Stimulated activated CD8-positive, alpha-beta memory T cell treated with anti-CD3 and anti-CD28 coated beads, Interleukin-4, amount 100 ng/mL, for 4 hours (primary cell): ENCODE results near the gene CPZ.
"Not testable (repeated sequence)": the region's sequence is repeated elsewhere in the genome, so short reads cannot be mapped to it uniquely, and the experiment has no call there.

Experiments
- DNase-seq, 2 donors: peaks; one replicate each; pipeline ENCODE4 v3.0.0-alpha.2; 2020; ENCODE audit warnings: low read depth in 2 of 2, low spot score in 1 of 2

The CPZ gene

DNA sequence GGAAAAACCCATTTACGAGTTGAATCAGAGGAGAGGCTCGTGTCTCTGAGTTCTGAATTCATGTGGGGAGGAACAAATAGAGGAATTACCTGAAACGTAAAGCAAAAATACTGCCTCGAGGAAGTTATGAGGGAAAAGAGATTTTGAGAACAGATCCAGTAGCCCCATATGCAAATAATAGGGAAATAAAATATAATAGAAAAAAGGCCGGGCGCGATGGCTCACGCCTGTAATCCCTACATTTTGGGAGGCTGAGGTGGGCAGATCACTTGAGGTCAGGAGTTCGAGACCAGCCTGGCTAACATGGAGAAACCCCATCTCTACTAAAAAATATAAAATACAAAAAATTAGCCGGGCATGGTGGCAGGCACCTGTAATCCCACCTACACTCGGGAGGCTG is 42.2 kb downstream of the CPZ start:
- DNase-seq = not testable (repeated sequence)

DNA sequence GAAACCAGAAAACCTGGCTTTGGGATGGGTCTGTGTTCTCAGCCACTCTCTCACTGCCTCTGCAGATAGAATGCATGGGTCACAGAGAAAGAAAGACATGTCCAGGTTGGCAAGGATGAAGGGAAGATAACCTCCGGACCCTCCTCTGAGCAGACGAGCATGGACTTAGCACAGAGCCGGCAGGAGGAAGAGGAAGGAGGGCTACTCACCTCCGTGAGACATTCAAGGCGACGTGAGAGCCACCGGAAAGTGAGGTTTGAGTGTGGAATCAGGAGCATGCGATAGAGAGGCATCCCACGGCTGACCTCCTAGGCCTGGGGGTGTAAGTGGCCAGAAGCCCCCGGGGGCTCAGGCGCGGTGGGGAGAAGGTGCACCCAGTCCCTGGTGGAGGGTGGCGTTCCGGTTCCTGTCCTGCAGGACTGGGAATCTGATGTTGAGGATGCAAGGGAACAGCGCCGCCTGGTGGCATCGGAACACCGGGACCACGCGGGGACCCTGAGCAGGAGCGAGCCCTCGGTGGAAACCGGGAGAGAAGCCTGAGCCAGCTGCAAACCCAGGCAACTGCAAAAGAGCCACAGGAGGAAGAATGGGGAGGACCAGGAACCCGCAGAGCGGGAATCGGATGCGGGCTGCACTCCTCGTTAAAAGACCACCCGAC is 43.5 kb downstream of the CPZ start:
- not testable (repeated sequence) for DNase-seq

DNA sequence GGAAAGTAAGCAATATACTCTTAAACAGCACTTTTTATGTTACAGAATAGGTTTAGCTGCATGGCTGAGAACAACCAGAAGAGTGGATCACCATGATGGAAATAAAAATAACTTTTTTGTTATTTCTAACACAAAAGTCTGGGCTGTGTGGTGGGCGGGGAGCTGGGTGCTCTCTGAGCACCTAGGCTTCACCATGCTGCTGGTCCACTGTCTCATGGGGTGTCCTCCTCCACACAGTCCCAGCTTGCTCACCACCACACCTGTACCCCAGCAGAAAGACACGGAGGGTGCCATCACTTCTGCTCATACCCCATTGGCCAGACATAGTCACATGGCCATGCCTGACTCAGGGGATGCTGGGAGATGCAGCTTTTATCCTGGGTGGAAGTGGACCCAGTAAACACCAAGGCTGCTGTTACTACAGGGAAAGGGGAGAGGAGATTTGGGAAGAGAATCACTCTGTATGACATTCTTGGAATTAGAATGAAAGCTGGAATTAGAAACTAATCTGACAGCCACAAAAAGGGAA is 45.0 kb downstream of the CPZ start:
- DNase-seq = no peak

DNA sequence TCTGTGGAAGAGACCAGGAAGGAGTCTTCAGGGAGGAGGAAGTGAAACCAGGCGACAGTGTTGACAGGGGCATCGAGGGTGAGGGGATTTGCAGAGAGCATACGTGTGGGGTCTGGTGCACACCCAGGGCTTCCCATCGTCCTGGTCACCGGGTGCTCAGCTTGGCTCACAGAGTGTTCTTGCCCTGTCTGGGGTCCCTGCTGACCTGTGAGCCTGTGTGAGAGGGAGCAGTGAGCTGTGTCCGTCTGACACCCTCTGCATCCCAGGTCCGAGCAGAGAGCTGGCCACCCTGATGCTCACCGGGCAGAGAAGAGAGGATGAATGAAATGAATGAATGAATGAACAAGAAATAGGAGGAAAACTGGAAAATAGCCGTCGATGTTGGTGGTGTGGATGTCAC is 46.5 kb downstream of the CPZ start:
- DNase-seq = no peak

DNA sequence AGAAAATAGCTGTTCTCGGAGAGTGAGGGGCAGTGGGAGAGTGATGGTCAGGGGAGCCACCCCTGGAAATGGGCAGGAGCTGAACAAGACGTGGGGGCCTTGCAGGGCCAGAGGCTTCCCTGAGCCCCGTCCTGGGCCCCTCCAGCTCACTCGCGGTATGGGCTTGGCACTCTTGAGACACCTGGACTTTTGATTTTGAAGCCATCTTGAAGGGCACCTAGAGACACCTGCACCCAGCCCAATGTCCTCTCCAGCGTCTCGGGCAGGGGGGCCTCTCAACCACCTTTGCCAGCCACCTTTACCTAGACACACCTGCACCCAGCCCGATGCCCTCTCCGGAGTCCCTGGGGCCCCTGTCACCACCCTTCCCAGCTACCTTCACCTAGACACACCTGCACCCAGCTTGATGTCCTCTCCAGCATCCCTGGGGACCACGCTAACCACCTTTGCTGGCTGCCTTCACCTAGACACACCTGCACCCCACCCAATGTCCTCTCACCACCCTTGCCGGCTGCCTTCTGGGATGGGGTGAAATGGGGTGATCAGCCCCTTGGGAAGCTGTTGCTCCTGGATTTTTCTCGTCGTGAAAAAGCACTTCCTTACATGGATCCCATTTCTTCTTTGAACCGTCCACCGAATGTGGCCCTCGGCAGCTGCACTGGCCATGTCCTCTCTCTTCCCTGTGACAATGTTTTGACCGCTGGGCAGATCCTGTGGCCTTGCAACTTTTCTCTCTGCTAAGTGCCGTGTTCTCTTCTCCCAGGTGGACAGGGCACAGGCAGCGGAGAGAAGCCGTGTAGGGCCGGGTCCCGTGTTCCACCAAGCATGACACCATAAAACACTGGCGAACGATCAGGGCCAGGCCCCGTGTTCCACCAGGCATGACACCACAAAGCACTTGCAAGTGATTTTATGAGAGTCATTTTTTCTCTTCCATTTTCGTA is 47.5 kb downstream of the CPZ start:
- no peak for DNase-seq

DNA sequence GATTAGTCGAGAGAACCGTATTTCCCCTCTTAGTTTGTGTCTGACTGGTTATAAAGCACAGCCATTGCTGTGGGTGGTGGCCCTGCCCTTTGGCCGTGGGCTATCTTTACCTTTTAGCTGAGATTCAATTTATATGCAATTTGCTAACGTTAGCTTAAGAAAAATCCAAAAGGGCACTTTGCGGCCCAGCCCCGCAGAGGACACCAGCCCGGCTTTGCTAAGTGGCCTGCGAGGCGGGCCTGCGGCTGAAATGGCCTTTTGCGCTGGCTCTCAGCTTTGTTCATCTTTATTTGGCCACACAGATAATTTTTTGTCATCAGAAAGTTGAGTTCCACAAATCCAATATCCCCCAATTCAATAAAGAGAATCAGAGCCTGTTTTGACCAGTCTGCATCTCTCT is 48.3 kb downstream of the CPZ start:
- DNase-seq = no peak

DNA sequence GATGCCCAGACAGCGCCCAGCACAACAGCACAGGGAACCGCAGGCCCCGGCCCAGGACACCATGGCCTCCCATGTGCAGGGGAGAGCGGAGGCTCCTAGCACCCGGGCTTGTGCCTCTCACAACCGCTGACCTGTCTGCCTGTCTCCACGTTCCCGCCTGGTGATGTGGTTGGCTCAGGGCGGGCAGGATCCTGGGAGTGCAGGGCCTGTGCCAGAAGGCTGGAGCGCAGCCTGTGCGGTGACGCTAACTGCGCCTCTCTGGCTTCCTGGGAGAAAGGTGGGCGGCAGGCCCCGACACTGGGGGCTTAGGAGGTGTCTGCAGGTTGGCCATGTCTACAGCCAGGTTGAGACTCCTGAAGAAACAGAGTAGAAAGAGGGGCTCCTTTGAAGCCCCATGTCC is 48.7 kb downstream of the CPZ start:
- DNase-seq = no peak

DNA sequence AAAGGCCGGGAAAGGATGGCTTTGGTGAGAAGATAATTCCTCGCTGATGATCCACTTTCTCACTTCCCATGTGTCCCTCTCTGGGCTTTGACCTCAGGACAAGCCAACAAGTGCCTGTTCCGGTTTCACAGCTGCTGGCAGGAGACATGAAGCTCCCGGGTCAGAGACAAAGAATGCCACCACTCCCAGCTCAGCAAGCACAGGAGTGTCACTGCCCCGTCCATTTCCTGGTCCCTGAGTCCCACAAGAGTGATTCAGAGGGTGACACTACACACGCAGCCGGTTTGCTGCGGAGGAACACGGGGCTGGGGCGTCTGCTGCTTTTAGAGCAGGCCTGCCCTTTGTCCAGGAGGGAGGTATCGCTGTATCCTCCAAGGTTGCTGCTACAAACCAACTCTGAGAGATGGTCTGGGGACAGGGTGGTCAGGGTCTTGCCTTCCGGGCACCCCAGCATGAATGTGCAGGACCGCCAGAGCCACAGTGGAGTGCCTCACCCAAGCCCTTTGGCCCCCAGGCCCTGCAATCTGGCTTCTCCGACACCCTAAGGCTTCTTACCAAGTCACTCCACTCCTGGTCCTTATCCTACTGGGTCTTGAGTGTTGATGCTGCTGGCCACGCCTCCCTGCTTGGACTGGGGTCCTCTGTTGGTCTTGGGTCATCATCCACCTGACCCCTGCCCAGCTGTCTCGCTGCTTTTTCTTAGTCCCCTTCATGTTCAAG is 49.5 kb downstream of the CPZ start:
- no peak for DNase-seq

DNA sequence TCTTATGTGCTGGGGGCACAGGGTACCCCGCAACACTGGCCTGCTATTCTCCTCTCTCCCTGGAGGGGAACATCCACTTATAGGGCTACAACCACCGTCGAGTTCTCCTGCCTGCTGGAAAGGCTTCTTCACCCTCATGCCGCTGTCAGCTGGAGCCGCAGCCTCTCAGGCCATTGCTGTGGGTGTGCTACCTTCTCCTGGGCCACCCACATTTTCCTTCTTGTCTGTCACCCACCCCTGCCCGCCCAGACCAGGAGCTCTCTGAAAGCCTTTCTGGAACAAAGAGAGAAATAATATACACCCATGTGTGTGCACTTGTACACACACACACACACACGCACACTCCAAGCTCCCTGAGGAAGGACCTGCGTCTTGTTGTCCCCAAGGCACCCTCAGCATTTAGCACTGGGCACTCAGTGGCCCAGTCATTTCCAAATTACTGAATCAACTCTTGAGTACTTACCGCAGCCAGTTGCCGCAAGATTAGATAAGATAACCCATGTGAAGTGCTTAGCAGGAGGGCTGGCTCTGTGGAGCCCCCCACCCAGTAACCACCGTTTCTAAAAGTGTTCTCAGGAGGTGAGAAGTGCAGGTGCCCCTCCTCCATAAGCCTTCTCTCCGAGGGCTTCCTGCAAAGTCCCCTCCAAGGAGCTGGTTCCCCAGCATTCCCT is 50.2 kb downstream of the CPZ start:
- no peak for DNase-seq

DNA sequence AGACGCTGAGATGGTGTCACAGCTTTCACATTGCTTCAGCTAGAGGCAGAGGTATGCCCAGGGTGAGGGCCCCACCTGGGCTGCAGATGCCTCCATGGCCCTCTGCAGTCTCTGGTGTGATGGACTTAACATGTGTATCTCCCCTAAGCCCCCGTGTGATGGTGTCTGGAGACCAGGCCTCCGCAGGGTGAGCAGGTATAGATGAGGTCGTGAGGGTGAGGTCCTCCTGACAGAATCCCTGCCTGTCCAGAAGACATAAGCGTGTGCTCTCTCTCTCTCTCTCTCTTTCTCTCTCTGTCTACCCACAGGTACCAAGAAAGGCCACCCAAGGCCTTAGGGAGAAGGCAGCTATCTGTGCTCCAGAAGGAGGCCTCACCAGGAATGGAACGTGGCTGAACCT is 50.9 kb downstream of the CPZ start:
- no peak for DNase-seq

DNA sequence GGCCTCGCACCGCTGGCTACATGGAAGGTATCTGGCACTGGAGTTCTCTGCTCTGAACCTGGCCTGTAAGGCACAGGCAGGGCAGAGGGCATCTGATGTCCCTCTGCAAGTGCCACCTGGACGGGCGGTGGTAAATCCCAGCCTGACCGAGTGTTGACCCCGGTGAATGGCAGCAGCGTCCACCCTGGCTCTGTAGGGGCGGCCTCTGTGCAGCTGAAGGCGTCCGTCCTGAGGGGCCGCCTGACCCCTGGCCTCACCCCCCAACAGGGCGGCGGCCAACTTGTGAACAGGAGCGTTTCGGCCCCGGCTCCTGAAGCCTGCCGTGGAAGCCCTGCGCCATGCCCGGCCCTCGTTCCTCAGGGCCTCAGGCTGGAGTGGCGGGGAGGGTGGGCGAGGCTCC is 51.4 kb downstream of the CPZ start:
- DNase-seq = no peak

DNA sequence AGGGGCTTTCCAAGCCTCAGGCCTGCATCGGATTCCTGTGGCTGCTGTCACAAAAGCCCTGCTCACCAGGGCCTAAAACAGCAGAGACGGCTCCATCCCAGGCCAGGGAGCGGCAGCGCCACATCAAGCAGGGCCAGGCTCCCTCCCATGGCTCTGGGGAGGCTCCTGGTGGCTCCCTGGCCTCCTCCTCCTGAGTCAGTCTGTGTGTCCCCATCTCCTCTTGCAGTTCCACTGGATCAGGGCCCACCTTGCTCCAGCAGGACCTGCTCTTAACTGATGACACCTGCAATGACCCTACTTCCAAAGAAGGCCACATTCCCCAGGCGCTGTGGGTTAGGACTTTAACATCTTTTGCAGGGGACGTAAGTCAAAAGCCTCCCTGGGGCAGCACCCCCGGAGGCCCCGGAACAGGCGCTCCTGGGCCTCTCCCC is 51.9 kb downstream of the CPZ start:
- no peak for DNase-seq

DNA sequence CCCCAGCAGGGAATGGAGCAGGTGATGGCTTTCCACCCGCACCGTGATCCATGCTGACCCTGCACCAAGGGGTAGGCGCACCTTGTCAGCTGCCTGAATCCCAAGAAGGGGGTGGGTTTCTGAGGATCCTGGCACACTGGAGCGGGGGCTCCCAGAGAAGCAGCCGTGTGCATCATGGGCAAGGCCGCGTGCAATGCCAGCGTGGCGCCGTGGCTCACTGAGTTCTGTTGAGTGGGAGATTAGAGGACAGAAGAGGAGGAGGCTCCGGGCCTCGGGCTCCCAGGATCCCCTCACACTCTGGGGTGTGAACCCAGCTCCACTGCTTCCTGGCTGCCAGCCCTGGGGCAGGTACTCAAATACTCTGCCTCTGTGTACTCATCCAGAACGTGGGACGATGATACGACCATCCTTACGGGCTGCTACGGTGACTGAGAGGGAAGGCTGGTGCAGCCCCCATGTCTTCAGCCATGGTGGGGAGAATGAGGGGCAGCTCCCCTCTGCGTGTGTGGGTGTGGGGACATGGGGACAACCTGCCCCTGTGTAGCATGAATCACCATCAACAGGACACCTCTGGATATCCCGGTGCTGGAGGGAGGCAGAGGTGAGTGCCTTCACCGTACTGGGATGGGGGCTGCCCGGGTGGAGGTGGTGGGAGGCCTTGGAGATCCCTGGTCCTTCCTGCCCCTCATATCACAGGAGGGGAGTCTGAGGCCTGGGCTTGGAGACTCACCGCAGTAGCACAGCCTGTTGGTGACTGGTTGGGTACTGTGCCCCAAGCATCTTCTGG is 52.6 kb downstream of the CPZ start:
- DNase-seq = no peak

DNA sequence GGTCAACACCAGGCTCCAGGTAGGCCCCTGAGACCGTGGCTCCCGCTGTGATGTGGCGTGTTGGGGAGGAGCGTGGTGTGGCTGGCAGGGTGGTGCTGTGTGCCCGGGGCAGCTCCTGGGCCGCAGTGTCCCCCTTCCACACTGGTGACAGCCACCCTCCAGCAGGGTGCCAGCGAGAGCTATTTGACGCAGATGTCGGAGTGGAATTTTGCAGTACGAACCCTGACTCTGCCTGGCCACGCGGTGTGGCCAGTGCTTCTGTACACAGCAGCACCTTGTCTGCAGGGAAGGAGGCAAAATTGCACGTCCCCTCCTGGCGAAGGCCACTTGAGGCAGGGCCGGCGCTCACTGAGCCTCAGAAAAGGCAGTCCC is 53.2 kb downstream of the CPZ start:
- no peak for DNase-seq

DNA sequence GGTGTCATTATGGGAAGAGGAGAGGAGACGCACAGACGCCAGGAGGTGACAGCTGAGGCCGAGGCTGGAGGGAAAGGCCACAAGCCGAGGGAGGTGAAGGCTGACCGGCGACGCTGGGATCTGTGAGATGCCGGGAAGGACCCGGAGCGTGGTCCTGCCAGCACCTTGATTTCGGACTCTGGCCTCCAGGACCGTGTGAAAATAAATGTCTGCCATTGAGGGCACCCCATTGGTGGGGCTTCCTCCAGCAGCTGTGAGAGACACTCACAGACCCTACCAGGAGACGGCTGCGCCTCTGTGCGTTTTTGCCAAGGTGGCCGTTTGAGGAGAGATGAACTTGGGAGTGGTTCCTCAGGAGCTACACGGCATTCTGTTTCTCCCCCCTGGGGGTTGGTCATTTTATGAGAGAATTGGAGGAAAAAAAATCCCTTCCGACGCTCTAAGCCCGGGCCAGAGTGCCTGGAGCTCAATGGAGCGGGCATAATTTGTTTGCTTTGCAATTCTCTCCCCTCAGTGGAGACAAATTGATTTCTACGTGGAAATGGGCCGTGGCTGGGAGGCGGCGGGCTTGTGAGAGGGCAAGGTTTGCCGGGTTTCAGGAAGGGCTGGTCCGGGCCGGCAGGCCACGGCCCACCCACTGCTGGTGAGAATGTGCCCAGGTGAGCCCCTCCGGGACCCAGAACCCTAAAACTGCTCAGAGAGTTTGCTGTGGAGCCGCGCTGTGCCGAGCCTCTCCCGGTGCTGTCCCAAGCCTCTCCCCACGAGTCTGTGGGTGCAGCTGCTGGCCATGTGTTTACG is 53.9 kb downstream of the CPZ start:
- DNase-seq = no peak

DNA sequence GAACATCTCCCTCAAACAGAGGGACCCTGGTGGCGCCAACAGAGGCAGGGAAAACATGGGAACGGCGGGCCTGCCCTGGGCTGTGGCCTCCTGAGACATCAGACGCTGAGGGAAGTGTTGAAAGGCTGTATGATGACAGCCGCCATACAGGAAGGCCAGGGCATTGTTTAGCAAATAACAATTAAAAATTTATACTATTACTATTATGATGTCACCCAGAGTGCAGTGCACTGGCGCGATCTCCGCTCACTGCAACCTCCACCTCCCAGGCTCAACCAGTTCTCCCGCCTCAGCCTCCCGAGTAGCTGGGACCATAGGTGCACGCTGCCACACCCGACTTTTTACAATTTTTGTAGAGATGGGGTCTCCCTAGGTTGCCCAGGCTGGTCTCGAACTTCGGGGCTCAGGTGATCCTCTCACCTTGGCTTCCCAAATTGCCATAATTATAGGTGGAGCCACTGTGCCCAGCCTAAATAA is 54.6 kb downstream of the CPZ start:
- DNase-seq = no peak

DNA sequence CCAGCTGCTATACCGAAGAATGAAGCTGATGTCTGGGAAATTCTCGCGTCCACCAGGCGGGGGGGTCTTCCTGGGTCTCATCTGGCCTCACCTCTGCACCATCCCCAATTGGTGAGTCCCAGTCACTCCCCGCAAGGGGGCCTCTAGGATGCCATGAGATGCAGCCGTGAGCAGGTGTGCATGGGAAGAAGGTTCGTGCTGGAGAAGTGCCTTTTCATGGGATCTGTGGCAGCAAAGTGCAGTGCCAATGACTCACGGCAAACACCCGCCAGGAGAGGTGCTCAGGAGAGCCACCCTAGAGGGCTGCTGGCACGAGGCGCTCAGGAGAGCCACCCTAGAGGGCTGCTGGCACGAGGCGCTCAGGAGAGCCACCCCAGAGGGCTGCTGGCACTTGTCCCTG is 55.1 kb downstream of the CPZ start:
- no peak for DNase-seq

DNA sequence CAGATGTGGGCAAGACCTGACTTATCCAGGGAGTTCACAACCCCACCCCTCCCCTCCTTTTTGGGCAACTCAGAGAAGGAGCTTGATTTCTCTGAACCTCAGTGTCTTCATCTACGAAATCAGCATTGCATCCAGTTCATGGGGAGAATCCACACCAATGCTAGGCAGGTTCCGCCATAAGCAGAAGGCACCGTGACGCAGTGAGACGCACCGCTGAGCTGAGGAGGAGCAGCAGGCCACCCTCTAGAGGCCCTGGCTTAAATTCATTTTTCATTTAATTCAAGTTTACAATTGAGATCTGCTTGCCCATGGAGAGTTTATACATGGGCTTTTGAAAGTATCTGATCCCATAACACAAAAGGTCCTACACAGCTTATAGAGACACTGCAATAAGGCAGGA is 55.7 kb downstream of the CPZ start:
- no peak for DNase-seq

DNA sequence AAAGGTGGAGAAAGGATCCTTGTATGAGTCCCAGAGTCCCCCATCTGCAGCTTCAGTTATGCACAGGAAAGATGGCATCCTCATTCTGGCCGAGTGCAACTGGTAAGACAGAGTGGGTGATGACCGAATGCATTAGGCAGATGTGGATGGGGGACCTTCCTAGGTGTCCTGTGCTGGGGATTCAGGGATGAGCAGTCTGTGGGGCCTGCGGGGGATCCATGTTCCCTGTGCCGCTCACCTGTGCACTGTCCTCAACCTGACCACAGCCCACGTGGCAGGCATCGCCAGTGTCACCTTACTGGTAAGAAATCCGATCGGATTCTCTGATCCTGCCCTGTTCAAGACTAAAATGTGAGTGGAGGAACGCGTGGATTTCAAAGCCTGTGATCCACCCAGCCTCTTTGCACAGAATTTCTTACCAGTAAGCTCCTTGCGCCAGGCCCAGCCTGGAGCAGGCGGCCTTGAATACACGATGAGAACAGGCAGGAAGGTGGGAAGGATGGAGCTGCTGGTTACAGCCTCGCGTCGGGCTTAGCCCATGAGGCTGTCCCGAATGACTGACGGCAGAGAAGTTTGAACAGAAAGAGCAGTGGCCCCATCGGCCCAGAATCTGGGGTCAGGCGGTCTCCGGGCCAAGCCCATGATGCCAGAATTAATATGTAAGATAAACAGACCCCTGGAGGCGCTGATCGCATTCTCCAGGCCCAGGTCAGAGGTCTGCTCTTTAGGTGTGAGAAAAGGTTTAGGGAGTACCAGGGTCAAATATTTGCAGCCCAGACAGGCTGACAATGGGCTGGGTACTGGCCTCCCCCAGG is 56.5 kb downstream of the CPZ start:
- DNase-seq = no peak
